HTR-8/SVneo (cell line): ENCODE data around the gene MYO1G.
"Not testable (repeated sequence)": the region's sequence is repeated elsewhere in the genome, so short reads cannot be mapped to it uniquely, and the experiment has no call there.

Source experiments
- DNase-seq: peaks from one replicate; pipeline ENCODE4 v3.0.0; 2011; ENCODE audit warnings: low spot score, mixed read lengths; ENCODE audit not compliant: insufficient read length
- FAIRE-seq: peaks from 2 replicates; lab custom pipeline; 2011; peaks lifted over from hg19 to GRCh38; lab: Jason Lieb, UNC

Gene MYO1G

GRCh38 chr7:44978511-44979366, at the start of gene MYO1G:
Gene MYO1G (minus strand): TSS chr7:44979015. CDS start chr7:44978961, 54 bp downstream.
- FAIRE-seq (no peak), DNase-seq (no peak)

DNA sequence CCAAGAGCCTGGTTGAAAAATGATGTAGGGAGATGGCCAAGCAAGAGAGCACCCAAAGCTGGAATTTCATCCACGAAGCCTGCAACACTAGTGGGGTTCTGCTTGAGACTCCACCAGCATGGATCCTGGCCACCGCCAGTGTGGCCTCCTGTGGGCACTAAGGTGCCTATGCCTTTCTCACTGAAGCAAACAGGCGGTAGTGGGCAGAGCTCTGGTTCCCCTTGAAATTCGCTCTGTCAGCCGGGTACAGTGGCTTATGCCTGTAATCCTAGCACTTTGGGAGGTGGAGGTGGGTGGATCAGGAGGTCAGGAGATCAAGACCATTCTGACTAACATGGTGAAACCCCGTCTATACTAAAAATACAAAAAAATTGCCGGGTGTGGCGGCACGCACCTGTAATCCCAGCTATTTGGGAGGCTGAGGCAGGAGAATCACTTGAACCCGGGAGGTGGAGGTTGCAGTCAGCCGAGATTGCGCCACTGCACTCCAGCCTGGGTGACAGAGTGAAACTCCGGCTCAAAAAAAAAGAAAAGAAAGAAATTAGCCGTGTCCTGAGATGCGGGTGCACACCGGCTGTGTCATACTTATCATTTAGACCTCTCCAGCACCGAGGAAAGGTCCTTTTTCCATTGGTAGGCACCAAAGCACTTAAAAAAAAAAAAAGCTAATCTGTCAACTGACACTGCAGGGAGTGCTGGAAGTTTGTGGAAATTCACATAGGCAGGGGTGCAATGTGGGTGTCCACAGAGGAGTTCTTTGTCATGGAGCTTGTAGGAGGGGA, 49.5 kb upstream of the MYO1G start:
- no peak for DNase-seq
- FAIRE-seq, result no peak

GRCh38 chr7:45027774-45028114, 48.9 kb upstream of the MYO1G start:
- no peak for FAIRE-seq

DNA sequence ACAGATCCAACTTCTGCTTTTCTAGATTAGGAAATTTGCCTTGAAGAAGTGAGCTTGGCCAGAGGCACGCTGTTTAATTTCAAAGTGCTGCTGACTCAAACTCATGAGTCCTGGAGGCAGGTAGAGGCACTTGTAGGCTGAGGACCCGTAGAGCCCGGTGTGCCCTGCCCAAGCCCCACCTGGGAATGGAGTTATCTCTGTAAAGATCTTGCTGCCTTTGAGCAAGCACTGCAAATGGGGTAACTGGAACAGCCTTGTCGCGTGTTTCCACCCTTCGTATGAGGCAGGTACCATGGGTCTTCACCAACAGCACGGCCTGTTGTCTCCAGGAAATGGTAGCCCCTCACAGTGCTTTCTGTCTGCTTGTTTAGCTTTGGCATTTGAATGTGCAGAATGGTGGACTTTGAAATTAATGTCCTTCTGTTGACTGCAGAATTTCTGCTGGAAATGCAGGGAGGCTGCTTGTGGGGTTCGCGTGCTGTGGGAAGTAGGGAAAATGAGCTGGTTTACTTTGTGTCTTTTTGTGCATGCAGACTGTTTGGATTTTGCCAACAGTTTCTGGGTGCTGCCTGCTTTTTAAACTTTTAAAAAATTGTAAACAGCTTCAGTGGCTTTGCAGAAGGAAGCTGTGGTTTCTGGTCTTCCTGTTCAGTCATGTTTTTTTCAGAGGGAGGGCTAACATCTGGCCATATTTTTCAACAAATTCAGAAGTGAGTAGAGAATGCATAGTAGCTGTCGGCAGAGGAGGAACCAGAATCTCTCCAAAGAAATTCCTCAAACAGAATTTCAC, 48.4 kb upstream of the MYO1G start:
- DNase-seq, result no peak
- no peak for FAIRE-seq

More at GRCh38 chr7:45027774-45028114, 48.9 kb upstream of the MYO1G start:
- DNase-seq, result no peak

DNA sequence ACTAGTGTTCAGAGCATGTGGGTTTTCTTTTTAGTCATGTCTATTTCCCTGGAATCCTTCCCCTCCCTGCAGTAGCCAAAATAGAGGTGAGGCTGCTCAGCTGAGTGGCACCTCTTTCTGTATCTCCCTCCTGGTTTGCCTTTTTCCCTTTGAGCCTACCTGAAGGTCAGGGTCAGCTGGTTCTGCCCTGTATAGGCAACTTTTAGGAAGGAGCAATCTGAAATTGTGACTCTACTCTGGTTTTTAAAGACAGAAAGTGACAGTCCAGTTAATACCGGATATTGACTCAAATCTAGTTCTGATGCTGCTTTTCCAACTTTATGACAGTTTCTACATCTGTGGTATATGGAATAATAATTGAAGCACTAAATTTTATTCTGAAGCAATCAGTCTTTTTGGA, 47.2 kb upstream of the MYO1G start:
- FAIRE-seq (no peak), DNase-seq (no peak)

GRCh38 chr7:45025473-45025872, 46.7 kb upstream of the MYO1G start:
- DNase-seq, FAIRE-seq: not testable (repeated sequence)

- DNase-seq (no peak), FAIRE-seq (no peak)
Observed at GRCh38 chr7:45024126-45024744, 45.4 kb upstream of the MYO1G start.

DNA sequence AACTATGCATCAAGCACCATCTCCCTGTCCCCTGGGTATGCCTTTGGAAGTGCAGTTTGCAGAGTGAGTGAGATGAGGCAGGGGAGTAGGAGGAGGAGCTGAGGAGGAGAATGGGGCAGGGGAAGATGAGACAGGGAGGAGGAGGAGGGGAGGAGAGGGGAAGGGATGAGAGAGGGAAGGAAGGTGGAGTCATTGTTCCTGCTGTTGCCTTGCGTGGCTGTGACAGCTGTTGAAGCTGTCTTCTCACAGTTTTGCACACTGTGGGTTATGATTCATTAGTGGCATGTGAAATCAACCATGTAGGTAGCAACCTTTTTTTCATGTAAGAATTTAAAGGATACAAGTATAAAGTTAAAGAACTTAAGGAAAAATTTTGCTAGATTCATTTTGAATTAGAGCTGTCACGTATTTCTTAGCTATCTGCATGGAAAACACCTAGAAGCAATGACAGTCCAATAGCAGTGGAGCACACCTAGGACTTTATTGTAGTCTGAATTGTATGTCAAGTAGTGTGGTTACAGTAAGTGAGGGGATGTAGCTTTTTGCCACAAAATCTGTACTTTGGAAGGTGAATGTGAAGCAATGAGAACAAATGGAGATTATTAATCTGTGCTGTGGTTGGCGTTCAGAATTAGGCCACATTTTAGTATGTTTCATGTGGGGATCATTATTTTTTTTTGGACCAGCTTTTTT, 42.9 kb upstream of the MYO1G start:
- FAIRE-seq (no peak), DNase-seq (no peak)

GRCh38 chr7:45020915-45021314, 42.1 kb upstream of the MYO1G start:
- FAIRE-seq, result no peak
- DNase-seq, result no peak

DNA sequence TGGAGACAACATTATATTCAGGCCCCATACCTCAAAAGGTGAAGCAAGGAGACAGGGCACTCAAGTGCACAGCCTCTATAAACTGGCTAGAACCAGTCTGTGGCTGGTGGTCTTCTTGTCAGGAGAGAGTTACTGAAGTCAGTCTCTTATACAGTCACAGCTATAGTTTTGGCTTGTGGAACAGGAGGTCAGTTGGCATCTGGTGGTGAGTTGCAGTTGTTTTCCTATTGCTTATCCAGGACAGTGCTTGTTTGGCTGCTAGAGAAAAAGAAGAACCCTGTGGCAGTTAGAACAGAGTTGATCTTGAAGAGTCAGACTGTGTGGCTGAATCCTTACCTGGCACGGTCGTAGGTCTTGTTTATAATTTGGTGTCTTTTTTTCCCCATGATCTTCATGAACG, 38.4 kb upstream of the MYO1G start:
- FAIRE-seq (no peak), DNase-seq (no peak)

- FAIRE-seq (no peak), DNase-seq (no peak)
Observed at GRCh38 chr7:45015313-45015712, 36.5 kb upstream of the MYO1G start.

- DNase-seq (no peak), FAIRE-seq (no peak)
Observed at GRCh38 chr7:45013465-45013967, 34.7 kb upstream of the MYO1G start.

- DNase-seq, result no peak
- FAIRE-seq, result no peak
Observed at GRCh38 chr7:45007571-45008328, 28.9 kb upstream of the MYO1G start.

DNA sequence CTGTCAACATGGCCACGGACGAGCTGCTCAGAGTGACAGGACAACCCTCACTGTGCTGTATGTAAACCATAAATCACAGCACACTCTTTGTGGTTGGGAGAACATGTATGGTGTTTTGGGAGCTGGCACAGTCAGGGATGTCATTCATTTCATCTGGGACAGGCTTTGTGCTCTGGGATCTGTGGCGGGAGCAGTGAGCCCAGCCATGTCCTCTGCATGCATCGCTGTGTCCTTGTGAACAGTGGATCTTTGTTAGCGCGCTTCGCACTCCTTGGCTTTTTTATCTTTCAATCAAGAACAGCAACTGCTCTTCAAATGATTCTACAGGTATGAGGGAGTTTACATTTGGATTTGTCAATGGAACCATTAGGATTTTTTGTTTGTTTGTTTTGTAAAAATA, 28.3 kb upstream of the MYO1G start:
- no peak for DNase-seq
- FAIRE-seq, result no peak

GRCh38 chr7:45003789-45004188, 25.0 kb upstream of the MYO1G start:
- FAIRE-seq, result no peak
- no peak for DNase-seq

DNA sequence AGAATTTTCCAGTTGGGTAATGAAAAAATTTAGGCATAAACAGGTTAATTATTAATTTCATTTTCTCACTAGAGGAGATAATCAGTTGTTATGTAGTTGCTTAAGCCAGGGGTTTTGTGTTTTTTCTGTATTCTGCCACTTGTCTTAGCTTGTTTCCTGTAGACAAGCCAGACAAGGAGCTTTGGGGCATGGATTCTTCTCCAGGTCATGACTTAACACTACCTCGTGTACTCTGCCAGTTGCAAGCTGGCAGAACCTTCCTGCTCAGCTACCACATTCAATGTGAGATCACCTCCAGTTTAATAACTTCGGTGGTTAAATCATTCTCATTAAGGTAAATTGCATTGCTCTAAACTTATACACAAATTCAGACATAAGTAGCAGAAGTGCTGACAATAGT, 23.0 kb upstream of the MYO1G start:
- FAIRE-seq, result no peak
- DNase-seq, result no peak

DNA sequence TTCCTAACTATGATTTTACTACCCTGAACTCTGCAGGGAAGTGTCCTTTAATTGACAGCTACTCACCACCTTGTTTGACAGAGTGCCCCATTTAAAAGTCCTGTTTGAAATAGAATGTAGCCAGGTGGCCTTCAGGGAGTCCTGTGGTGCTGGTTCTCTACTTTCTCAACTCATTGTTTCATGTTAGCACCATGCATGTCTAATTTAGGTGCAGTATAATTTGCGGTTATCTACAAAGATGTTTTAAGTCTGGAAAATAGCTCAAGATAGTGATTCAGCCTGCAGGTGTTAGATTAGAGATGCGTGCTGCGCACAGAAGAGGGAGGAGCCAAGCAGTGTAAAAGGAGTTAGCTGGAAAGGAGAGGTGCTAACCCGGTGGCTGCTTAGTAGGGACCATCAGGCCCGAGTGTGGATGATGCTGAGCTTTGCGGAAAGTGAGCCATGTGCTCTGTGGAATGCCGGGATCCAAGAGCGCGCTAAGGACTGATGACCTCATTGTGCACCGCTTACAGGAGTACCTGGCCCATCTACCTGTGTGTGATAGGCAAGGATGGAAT, 22.4 kb upstream of the MYO1G start:
- FAIRE-seq, result no peak
- DNase-seq, result no peak
